ENCODE results near the gene ANKDD1B.
A peak's percentile ranks its signal among the peaks of the same experiment; 100 is the strongest.

Gene ANKDD1B

GRCh38 chr5:75681125-75681830, 70.0 kb downstream of the ANKDD1B start:
- peak; percentile 42 for DNase-seq
- H3K9me3 ChIP-seq (replicated peaks; ENCODE audit: insufficient read depth, low read length) = no peaks in the 10 kb centered on the region
- H3K36me3 ChIP-seq (replicated peaks; ENCODE audit: insufficient read depth, low read length) = peaks cover 7% of the 10 kb centered on the region; the same call in 1 of the 2 replicates
- TF ChIP-seq EZH2phosphoT487 (IDR thresholded peaks at IDR 0.05; ENCODE audit: low read length) (no peak), CTCF (IDR thresholded peaks at IDR 0.05; ENCODE audit: low read length) (peak; percentile 56), EZH2 (optimal IDR thresholded peaks at IDR 0.05; ENCODE audit: low read depth, low read length) (no peak)
- H3K27me3 ChIP-seq (replicated peaks; ENCODE audit: insufficient read depth, low read length) = no peaks in the 10 kb centered on the region
- no peak overlapping the region for H3K27ac ChIP-seq (ENCODE audit: low read length)
- no peaks in the 10 kb centered on the region for H3K9me2 ChIP-seq (replicated peaks; ENCODE audit: insufficient read depth, low read length)
- H3K4me3 ChIP-seq (ENCODE audit: low read length) = no peak overlapping the region
- H3K79me2 ChIP-seq (ENCODE audit: low read length) = no peaks in the 10 kb centered on the region
- H3K9ac ChIP-seq (ENCODE audit: low read length) = no peak overlapping the region
- no peaks in the 10 kb centered on the region for H4K20me1 ChIP-seq (ENCODE audit: insufficient read depth, low read length)
- no peaks in the 10 kb centered on the region for H3K4me1 ChIP-seq (ENCODE audit: low read length)
- no peak overlapping the region for H3K4me2 ChIP-seq (ENCODE audit: low read depth, low read length)
- peaks cover 4% of the 10 kb centered on the region; the same call in 1 of the 2 replicates for H3F3A ChIP-seq (ENCODE audit: insufficient read depth, low read length)
- no peak overlapping the region for H2AFZ ChIP-seq (ENCODE audit: low read length)

DNA sequence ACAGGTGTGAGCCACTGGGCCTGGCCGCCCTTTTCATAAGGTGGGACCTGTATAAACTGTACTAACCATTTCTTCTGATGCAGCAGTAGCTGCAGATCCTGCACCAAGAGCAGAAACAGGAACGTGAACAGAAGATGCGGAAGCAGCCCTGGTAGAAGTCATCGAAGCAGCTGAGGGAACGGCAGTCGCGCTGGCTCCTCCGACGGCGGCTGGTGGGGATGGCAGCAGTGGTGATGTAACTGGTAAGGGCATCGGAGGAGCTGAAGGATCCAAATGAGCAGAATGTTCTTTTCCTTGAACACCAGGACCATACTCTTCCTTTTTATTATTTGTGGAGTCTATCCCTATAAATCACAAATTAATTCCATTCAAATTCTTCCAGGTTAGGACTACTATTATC, 73.9 kb downstream of the ANKDD1B start:
- Histone ChIP-seq H3K9ac (ENCODE audit: low read length) (no peak overlapping the region), H2AFZ (ENCODE audit: low read length) (no peak overlapping the region), H3K9me2 (replicated peaks; ENCODE audit: insufficient read depth, low read length) (no peaks in the 10 kb centered on the region), H3F3A (ENCODE audit: insufficient read depth, low read length) (peaks cover 4% of the 10 kb centered on the region; the same call in 1 of the 2 replicates), H3K9me3 (replicated peaks; ENCODE audit: insufficient read depth, low read length) (no peaks in the 10 kb centered on the region), H4K20me1 (ENCODE audit: insufficient read depth, low read length) (no peaks in the 10 kb centered on the region), H3K4me3 (ENCODE audit: low read length) (no peak overlapping the region), H3K4me1 (ENCODE audit: low read length) (no peaks in the 10 kb centered on the region), H3K79me2 (ENCODE audit: low read length) (no peaks in the 10 kb centered on the region), H3K4me2 (ENCODE audit: low read depth, low read length) (no peak overlapping the region), H3K36me3 (replicated peaks; ENCODE audit: insufficient read depth, low read length) (peaks cover 10% of the 10 kb centered on the region; the same call in 1 of the 2 replicates), H3K27ac (ENCODE audit: low read length) (no peak overlapping the region), H3K27me3 (replicated peaks; ENCODE audit: insufficient read depth, low read length) (no peaks in the 10 kb centered on the region)
- no peak for DNase-seq
- TF ChIP-seq EZH2 (optimal IDR thresholded peaks at IDR 0.05; ENCODE audit: low read depth, low read length) (no peak), EZH2phosphoT487 (IDR thresholded peaks at IDR 0.05; ENCODE audit: low read length) (no peak), CTCF (IDR thresholded peaks at IDR 0.05; ENCODE audit: low read length) (no peak)

DNA sequence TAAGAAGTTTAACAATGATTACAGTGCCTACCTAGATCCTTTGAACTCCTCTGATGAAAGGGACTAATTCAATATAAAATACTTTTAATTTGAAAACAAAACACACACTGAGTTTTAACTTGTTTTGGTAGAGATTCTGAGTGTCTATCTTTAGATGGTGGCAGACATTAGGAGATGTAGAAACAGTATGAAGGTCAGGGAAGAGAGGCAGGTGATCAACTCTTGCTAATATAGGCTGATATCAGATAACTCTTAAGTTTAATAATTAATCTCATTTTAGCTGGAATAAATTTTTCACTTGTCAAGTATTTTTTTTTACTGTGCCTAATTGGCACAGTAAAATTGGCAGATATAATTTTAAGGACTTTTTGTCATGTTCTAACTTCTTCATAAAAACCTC, 75.2 kb downstream of the ANKDD1B start:
- H3K4me2 ChIP-seq (ENCODE audit: low read depth, low read length) = no peak overlapping the region
- H2AFZ ChIP-seq (ENCODE audit: low read length) = no peak overlapping the region
- no peak overlapping the region for H3K9ac ChIP-seq (ENCODE audit: low read length)
- H4K20me1 ChIP-seq (ENCODE audit: insufficient read depth, low read length) = no peaks in the 10 kb centered on the region
- no peak for DNase-seq
- H3K9me2 ChIP-seq (replicated peaks; ENCODE audit: insufficient read depth, low read length) = no peaks in the 10 kb centered on the region
- no peak overlapping the region for H3K4me3 ChIP-seq (ENCODE audit: low read length)
- H3K36me3 ChIP-seq (replicated peaks; ENCODE audit: insufficient read depth, low read length) = peaks cover 10% of the 10 kb centered on the region; the same call in 1 of the 2 replicates
- H3K27ac ChIP-seq (ENCODE audit: low read length) = no peak overlapping the region
- H3K9me3 ChIP-seq (replicated peaks; ENCODE audit: insufficient read depth, low read length) = no peaks in the 10 kb centered on the region
- peaks cover 4% of the 10 kb centered on the region; the same call in 1 of the 2 replicates for H3F3A ChIP-seq (ENCODE audit: insufficient read depth, low read length)
- TF ChIP-seq EZH2phosphoT487 (IDR thresholded peaks at IDR 0.05; ENCODE audit: low read length) (no peak), EZH2 (optimal IDR thresholded peaks at IDR 0.05; ENCODE audit: low read depth, low read length) (no peak), CTCF (IDR thresholded peaks at IDR 0.05; ENCODE audit: low read length) (no peak)
- no peaks in the 10 kb centered on the region for H3K79me2 ChIP-seq (ENCODE audit: low read length)
- H3K4me1 ChIP-seq (ENCODE audit: low read length) = no peaks in the 10 kb centered on the region
- no peaks in the 10 kb centered on the region for H3K27me3 ChIP-seq (replicated peaks; ENCODE audit: insufficient read depth, low read length)

Measured in MM.1S (cell line).